ENCODE data around the gene MAX. TPM values are rescaled to one million over a fixed set of nuclear protein-coding genes. Genes with fewer than 3 reads are reported as not detected.
A peak's percentile ranks its signal among the peaks of the same experiment; 100 is the strongest.

The MAX gene
- total RNA-seq, 2 experiments from 2014 or later = 158 to 203 TPM

GRCh38 chr14:65077318-65077717 is 25.0 kb downstream of the MAX start:
- POLR2A ChIA-PET = no interaction called here
- H3K36me3 Mint-ChIP-seq (ENCODE audit: low read depth) = peaks cover 71% of the 10 kb centered on the region
- CTCF ChIA-PET = interaction anchor here (0.7 to 2.2 kb wide), 4 partner anchors 12 to 642 kb away, joined by 4 to 7 read pairs (median 5); no protein-coding TSS in a partner anchor
- no peak for DNase-seq
- no peak overlapping the region for H3K4me3 Mint-ChIP-seq
- no peak overlapping the region for H3K27ac Mint-ChIP-seq
- no peaks in the 10 kb centered on the region for H3K9me3 Mint-ChIP-seq
- peaks cover 56% of the 10 kb centered on the region for H3K4me1 Mint-ChIP-seq
- no peaks in the 10 kb centered on the region for H3K27me3 Mint-ChIP-seq

- no peak overlapping the region for H3K27ac Mint-ChIP-seq
- H3K36me3 Mint-ChIP-seq (ENCODE audit: low read depth) = peaks cover 55% of the 10 kb centered on the region
- peaks cover 41% of the 10 kb centered on the region for H3K4me1 Mint-ChIP-seq
- ChIA-PET CTCF (interaction anchor here (0.9 to 2.2 kb wide), 4 partner anchors 9 to 23 kb away, joined by 3 to 6 read pairs (median 4); no protein-coding TSS in a partner anchor), POLR2A (no interaction called here)
- H3K4me3 Mint-ChIP-seq = no peak overlapping the region
- no peaks in the 10 kb centered on the region for H3K27me3 Mint-ChIP-seq
- no peak for DNase-seq
- no peaks in the 10 kb centered on the region for H3K9me3 Mint-ChIP-seq
Observed at GRCh38 chr14:65075628-65076325, 26.5 kb downstream of the MAX start.

- Mint-ChIP-seq H3K36me3 (ENCODE audit: low read depth) (peaks cover 48% of the 10 kb centered on the region), H3K27ac (peak overlapping the region; percentile 37), H3K4me1 (peaks cover 29% of the 10 kb centered on the region), H3K27me3 (no peaks in the 10 kb centered on the region), H3K9me3 (no peaks in the 10 kb centered on the region), H3K4me3 (no peak overlapping the region)
- DNase-seq = no peak
- ChIA-PET POLR2A (no interaction called here), CTCF (interaction anchor here (1.0 to 2.6 kb wide), 2 partner anchors 19 to 28 kb away, joined by 3 to 6 read pairs; partner anchors contain the start of gene MAX)
Observed at GRCh38 chr14:65074449-65075150, 27.7 kb downstream of the MAX start.

GRCh38 chr14:65073605-65074201 is 28.6 kb downstream of the MAX start:
- Mint-ChIP-seq H3K27ac (no peak overlapping the region), H3K27me3 (no peaks in the 10 kb centered on the region), H3K4me3 (no peak overlapping the region), H3K9me3 (no peaks in the 10 kb centered on the region), H3K4me1 (peaks cover 20% of the 10 kb centered on the region), H3K36me3 (ENCODE audit: low read depth) (peaks cover 41% of the 10 kb centered on the region)
- POLR2A ChIA-PET = no interaction called here
- no peak for DNase-seq
- CTCF ChIA-PET = interaction anchor here (1.0 to 2.6 kb wide), 2 partner anchors 20 to 29 kb away, joined by 3 to 6 read pairs; partner anchors contain the start of gene MAX

- Mint-ChIP-seq H3K4me3 (no peak overlapping the region), H3K9me3 (no peaks in the 10 kb centered on the region), H3K27ac (no peak overlapping the region), H3K27me3 (no peaks in the 10 kb centered on the region), H3K36me3 (ENCODE audit: low read depth) (peaks cover 41% of the 10 kb centered on the region), H3K4me1 (peaks cover 20% of the 10 kb centered on the region)
- DNase-seq = no peak
- CTCF ChIA-PET = interaction anchor here (2.6 kb wide), 1 partner anchor 21 kb away, joined by 6 read pairs; no protein-coding TSS in a partner anchor
- POLR2A ChIA-PET = no interaction called here
Observed at GRCh38 chr14:65072937-65073336, 29.4 kb downstream of the MAX start.

- no peak overlapping the region for H3K4me3 Mint-ChIP-seq
- ChIA-PET POLR2A (no interaction called here), CTCF (interaction anchor here (0.6 to 2.6 kb wide), 2 partner anchors 13 to 21 kb away, joined by 3 to 6 read pairs; no protein-coding TSS in a partner anchor)
- DNase-seq = no peak
- H3K36me3 Mint-ChIP-seq (ENCODE audit: low read depth) = peaks cover 38% of the 10 kb centered on the region
- no peaks in the 10 kb centered on the region for H3K9me3 Mint-ChIP-seq
- H3K27me3 Mint-ChIP-seq = no peaks in the 10 kb centered on the region
- no peak overlapping the region for H3K27ac Mint-ChIP-seq
- peaks cover 18% of the 10 kb centered on the region for H3K4me1 Mint-ChIP-seq
Observed at GRCh38 chr14:65072256-65072655, 30.1 kb downstream of the MAX start.

- POLR2A ChIA-PET = no interaction called here
- DNase-seq = no peak
- Mint-ChIP-seq H3K9me3 (no peaks in the 10 kb centered on the region), H3K4me3 (no peak overlapping the region), H3K27ac (no peak overlapping the region), H3K4me1 (peaks cover 18% of the 10 kb centered on the region), H3K27me3 (no peaks in the 10 kb centered on the region), H3K36me3 (ENCODE audit: low read depth) (peaks cover 37% of the 10 kb centered on the region)
- CTCF ChIA-PET = no interaction called here
Observed at GRCh38 chr14:65071544-65071943, 30.8 kb downstream of the MAX start.

DNA sequence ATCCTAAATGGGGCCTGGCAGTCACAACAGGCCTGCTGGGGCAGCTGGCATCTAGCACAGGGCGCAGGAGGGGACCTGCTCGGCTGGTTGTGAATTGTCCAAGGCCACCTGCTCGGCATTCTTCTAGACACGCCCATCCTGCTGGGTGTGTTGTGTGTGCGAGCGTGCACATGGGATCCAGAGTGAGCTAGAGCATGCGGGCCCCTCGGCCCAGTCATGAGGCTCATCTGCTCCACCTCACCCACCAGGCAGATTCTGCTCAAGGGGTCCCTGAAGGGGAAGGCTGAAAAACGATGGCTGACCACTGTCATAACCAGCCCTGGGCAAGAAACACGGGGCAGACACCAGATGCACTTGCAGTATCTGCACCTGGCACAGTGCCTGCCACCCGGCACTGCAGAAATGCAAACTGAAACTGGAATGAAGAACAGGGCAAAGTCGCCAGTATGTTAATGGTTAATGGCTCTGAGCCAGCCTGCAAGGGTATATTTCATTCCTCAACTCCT is 31.8 kb downstream of the MAX start:
- ChIA-PET POLR2A (no interaction called here), CTCF (no interaction called here)
- Mint-ChIP-seq H3K4me1 (peaks cover 13% of the 10 kb centered on the region), H3K27me3 (no peaks in the 10 kb centered on the region), H3K27ac (no peak overlapping the region), H3K9me3 (no peaks in the 10 kb centered on the region), H3K36me3 (ENCODE audit: low read depth) (peaks cover 38% of the 10 kb centered on the region), H3K4me3 (no peak overlapping the region)
- DNase-seq = no peak

GRCh38 chr14:65069874-65070413 is 32.4 kb downstream of the MAX start:
- CTCF ChIA-PET = no interaction called here
- Mint-ChIP-seq H3K4me1 (peaks cover 7% of the 10 kb centered on the region), H3K27me3 (no peaks in the 10 kb centered on the region), H3K27ac (no peak overlapping the region), H3K9me3 (no peaks in the 10 kb centered on the region), H3K4me3 (no peak overlapping the region), H3K36me3 (ENCODE audit: low read depth) (peaks cover 36% of the 10 kb centered on the region)
- no peak for DNase-seq
- POLR2A ChIA-PET = no interaction called here

DNA sequence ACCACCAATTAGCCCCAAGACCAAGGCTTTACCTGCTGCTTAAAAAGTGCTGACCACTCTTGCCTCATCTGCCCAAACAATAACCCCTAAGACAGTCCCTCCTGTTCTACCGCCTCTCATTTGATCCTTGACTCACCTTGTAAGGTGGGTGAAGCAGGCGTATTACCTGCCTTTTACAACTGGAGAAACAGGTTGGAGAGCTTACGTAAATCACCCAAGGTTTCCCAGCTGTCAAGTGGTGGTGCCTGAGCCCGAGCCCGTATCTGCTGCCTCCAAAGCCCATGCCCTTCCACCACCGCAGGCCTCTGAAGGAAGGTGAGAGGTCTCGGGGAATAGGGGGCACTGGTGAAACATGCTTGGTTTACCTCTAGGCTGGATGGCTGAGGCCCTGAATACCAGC is 36.6 kb downstream of the MAX start:
- H3K36me3 Mint-ChIP-seq (ENCODE audit: low read depth) = peaks cover 60% of the 10 kb centered on the region
- no peak for DNase-seq
- no peaks in the 10 kb centered on the region for H3K27me3 Mint-ChIP-seq
- no peaks in the 10 kb centered on the region for H3K9me3 Mint-ChIP-seq
- H3K4me1 Mint-ChIP-seq = no peaks in the 10 kb centered on the region
- H3K4me3 Mint-ChIP-seq = no peak overlapping the region
- CTCF ChIA-PET = interaction anchor here (0.6 to 1.8 kb wide), 2 partner anchors 11 to 689 kb away, joined by 5 to 6 read pairs; no protein-coding TSS in a partner anchor
- POLR2A ChIA-PET = no interaction called here
- H3K27ac Mint-ChIP-seq = no peak overlapping the region

DNA sequence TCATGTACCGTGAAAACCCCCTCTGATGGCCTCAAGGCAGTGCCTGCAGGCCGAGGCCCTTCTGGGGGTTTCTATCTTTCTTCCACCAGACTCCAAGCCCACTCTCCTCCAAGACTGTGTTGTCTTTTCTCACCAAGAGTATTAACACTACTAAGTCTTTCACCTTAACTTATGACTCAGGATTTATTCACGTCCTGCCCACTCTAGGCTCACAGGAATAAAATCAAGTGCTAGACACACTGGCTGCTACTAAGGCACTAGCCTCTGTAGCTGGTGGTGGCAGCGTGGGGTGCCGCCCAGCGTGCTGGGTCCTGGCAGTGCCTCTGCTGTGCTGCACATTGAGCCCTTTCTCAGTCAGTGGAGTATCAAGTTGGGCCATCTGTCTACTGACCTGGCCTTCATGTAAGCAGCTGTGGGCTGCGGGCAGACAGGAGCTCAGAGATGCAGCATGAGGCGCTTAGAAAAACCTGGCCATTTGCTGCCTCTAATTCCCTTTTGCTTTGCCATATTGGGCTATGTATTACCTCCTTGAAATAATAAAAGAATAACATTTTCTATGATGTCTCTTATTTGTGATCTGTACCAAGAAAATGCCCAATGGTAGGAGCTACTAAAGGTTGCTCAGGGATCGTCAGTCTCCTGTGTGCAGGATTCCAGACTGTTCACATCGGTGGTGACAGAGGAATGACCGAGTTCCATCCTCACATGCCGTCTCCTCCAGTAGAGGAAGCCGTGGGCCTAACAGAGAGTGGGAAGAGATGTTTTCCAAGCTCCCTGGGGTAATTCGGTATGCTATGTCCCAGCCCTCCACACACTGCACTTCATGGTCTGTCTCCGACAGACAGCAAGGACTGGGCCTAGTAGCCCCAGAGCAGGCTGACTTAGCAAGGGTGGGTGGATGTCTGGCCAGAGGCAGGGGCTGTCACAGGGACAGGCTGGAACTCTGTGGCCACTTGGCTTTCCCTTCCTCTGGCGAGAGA is 39.9 kb downstream of the MAX start:
- Mint-ChIP-seq H3K27me3 (no peaks in the 10 kb centered on the region), H3K36me3 (ENCODE audit: low read depth) (peaks cover 66% of the 10 kb centered on the region), H3K9me3 (no peaks in the 10 kb centered on the region), H3K4me1 (no peaks in the 10 kb centered on the region), H3K4me3 (no peak overlapping the region), H3K27ac (no peak overlapping the region)
- ChIA-PET CTCF (interaction anchor here (1.1 kb wide), 1 partner anchor 91 kb away, joined by 3 read pairs; no protein-coding TSS in a partner anchor), POLR2A (no interaction called here)
- DNase-seq = no peak

GRCh38 chr14:65057695-65058094 is 44.6 kb downstream of the MAX start:
- POLR2A ChIA-PET = no interaction called here
- no peak for DNase-seq
- CTCF ChIA-PET = no interaction called here
- Mint-ChIP-seq H3K27me3 (no peaks in the 10 kb centered on the region), H3K27ac (no peak overlapping the region), H3K4me1 (peaks cover 3% of the 10 kb centered on the region), H3K36me3 (ENCODE audit: low read depth) (peaks cover 47% of the 10 kb centered on the region), H3K9me3 (no peaks in the 10 kb centered on the region), H3K4me3 (no peak overlapping the region)
